ENCODE data around the gene MYMX.

MYMX gene

GRCh38 chr6:44219815-44220784, 3.4 kb downstream of the MYMX start:
- no peak for TF ChIP-seq CTCF (conservative IDR thresholded peaks at IDR 0.05; ENCODE audit: control insufficient read depth, insufficient read depth, low read depth, low read length)
- no peak overlapping the region for H3K4me3 ChIP-seq (ENCODE audit: control insufficient read depth, low read depth, low read length)
- DNase-seq (ENCODE audit: low read depth), result no peak

GRCh38 chr6:44220913-44221290, 4.2 kb downstream of the MYMX start:
- H3K4me3 ChIP-seq (ENCODE audit: control insufficient read depth, low read depth, low read length), result no peak overlapping the region
- TF ChIP-seq CTCF (conservative IDR thresholded peaks at IDR 0.05; ENCODE audit: control insufficient read depth, insufficient read depth, low read depth, low read length), result no peak
- no peak for DNase-seq (ENCODE audit: low read depth)

DNA sequence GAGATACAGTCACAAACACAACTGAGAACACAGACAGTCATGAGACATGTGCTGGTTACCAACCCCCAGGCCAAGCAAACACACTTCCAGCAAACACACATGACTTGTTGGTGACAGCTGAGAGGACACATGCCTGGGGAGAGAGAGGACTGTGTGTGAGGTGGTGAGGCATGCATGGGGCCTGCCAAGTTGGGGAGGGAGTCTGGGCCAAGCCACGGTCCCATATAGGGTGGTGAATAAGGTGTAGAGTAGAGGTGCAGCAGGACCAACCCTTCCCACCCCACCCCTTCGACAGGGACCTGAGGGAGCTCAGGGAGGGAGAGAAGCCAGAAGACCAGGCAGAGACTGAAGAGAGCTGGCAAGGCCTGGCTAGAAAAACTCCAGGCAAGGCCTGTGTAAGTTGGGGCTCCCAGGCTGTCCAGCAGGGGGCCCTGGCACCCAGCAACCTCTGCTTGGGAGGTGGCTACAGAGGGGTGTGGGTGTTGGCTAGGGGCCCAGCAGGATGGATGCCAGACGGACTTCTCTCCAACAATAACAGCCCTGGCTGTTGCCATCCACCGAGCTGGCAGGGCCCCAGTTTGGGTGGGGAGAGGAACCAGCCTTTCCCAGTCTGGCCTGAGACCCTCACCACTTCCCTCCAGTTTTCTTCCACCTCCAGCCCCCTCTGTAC, 4.7 kb downstream of the MYMX start:
- H3K4me3 ChIP-seq (ENCODE audit: control insufficient read depth, low read depth, low read length), result no peak overlapping the region
- peak; percentile 82 for TF ChIP-seq CTCF (conservative IDR thresholded peaks at IDR 0.05; ENCODE audit: control insufficient read depth, insufficient read depth, low read depth, low read length)
- DNase-seq (ENCODE audit: low read depth), result peak; percentile 76

GRCh38 chr6:44221961-44222335, 5.2 kb downstream of the MYMX start:
- no peak overlapping the region for H3K4me3 ChIP-seq (ENCODE audit: control insufficient read depth, low read depth, low read length)
- TF ChIP-seq CTCF (conservative IDR thresholded peaks at IDR 0.05; ENCODE audit: control insufficient read depth, insufficient read depth, low read depth, low read length), result no peak
- no peak for DNase-seq (ENCODE audit: low read depth)

DNA sequence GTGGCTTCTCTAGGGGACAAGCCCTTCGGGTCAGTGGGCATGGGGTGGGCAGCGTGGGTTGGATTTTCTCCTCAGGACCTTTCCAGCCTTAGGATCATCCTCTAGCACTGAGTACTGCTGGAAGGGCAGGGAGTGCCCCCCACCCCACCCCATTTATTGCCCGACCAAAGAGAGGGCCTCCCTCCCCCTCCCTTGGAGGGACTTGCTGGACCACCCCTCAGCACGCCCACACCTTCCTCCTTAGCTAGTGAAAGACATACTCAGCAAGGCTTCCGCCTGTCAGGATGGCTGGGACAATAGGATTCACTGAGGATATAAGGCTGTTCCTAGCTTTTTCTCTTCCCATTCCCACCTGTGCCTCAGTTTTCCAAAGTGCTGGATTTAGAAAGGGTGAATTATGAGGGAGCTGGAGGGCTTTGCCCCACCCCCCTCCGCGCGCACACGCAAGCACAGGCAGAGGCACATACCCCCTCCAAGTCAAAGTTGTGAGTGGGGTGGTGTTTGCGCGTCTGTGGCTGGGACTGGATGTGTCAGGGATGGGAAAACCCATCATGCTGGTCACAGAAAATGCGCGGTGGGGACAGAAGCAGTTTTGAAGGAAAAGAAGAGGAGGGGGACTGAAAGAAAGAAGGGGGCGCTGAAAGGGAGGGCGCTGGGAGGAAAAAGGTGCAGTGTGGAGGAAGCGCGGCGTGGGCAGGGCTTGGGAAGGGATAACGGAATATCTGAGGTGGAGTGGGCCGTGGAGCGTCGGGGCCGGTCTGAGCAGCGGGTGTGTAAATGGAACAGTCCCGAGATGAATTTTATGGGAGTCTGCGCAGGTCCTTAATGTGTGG, 6.0 kb downstream of the MYMX start:
- no peak for TF ChIP-seq CTCF (conservative IDR thresholded peaks at IDR 0.05; ENCODE audit: control insufficient read depth, insufficient read depth, low read depth, low read length)
- peak overlapping the region; percentile 59 for H3K4me3 ChIP-seq (ENCODE audit: control insufficient read depth, low read depth, low read length)
- no peak for DNase-seq (ENCODE audit: low read depth)

GRCh38 chr6:44223319-44224028, 6.7 kb downstream of the MYMX start, which contains the start of gene SLC29A1:
Gene SLC29A1 (plus strand): TSS chr6:44223595. CDS start chr6:44227314, 3,719 bp downstream.
- no peak for DNase-seq (ENCODE audit: low read depth)
- no peak for TF ChIP-seq CTCF (conservative IDR thresholded peaks at IDR 0.05; ENCODE audit: control insufficient read depth, insufficient read depth, low read depth, low read length)
- peak within 1 kb of the TSS; percentile 59 for H3K4me3 ChIP-seq (ENCODE audit: control insufficient read depth, low read depth, low read length)

All from fibroblast of mammary gland (primary cell).